Measurements from ENCODE around the gene PRC1.
A peak's percentile ranks its signal among the peaks of the same experiment; 100 is the strongest.

PRC1 gene

DNA sequence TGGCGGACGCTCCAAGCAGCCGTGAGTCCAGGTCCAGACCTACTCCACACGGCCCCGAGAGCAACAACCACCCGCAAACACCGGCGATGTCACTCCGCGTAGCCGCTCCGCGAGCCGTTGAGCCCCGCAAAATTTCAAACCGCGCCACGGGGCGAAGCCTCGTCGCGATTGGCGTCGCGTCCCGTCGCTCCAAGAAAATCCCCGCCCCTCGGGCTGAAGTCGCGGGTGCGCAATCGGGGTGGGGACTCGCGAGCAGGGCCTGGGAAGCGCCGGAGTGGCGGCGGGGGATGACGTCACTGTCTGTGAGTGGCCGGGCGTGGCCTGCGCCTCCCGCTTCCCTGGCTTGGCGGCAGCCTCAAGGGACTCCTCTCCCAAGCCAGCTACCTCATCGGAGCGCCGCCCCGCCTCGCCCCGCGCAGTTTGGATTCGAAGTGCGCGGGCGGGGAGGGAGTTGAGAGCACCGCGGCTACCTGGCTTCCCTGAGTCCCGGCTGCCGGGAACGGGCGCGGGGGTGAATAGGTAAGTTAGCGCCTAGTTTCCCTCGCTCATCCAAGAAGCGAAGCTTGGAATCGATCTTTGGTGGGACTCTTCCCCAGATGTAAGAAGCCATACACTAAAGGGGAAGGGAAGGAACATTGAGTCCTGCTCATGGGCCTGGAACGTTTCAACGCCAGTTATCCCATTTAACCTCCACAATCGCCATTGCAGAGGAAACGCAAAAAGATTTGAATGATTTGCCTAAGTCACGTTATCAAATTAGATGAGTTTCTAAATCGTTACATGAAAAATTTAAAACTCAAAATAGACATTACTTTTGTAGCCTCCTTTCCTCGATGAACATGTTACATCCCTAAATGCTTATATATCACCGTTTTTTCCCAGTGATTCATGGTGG is at the start of gene PRC1:
Gene PRC1 (minus strand): TSS at position 119 of the 895 bp plus-strand sequence. CDS start 118 bp downstream, at position 1.
- peak; percentile 97 for DNase-seq (ENCODE audit: low read depth)
- H3K4me3 ChIP-seq (ENCODE audit: control insufficient read depth, low read depth, low read length) = peak within 1 kb of the TSS; percentile 93
- no peak for TF ChIP-seq CTCF (conservative IDR thresholded peaks at IDR 0.05; ENCODE audit: control insufficient read depth, insufficient read depth, low read depth, low read length)

GRCh38 chr15:91043202-91043874 is 49.0 kb upstream of the PRC1 start:
- no peak for TF ChIP-seq CTCF (conservative IDR thresholded peaks at IDR 0.05; ENCODE audit: control insufficient read depth, insufficient read depth, low read depth, low read length)
- no peak overlapping the region for H3K4me3 ChIP-seq (ENCODE audit: control insufficient read depth, low read depth, low read length)
- DNase-seq (ENCODE audit: low read depth) = no peak

DNA sequence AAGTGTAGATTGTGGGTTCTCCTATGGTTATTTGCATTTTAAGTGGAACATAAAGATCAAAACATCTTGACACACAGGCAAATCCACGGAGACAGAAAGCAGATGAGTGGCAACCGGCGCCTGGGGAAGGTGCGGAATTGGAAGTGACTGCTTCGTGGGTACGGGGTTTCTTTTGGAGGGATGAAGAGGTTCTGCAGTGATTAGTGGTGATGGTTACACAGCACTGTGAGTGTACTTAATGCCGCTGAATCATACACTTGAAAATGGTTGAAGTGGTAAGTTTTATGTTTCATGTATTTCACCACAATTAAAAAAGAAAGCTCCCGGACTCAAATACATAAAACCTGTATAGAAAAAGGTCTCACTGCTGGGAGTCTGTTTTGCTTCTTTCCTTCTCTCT is 46.5 kb upstream of the PRC1 start:
- TF ChIP-seq CTCF (conservative IDR thresholded peaks at IDR 0.05; ENCODE audit: control insufficient read depth, insufficient read depth, low read depth, low read length) = no peak
- DNase-seq (ENCODE audit: low read depth) = no peak
- no peak overlapping the region for H3K4me3 ChIP-seq (ENCODE audit: control insufficient read depth, low read depth, low read length)

GRCh38 chr15:91039996-91040395 is 45.7 kb upstream of the PRC1 start:
- DNase-seq (ENCODE audit: low read depth) = no peak
- no peak overlapping the region for H3K4me3 ChIP-seq (ENCODE audit: control insufficient read depth, low read depth, low read length)
- TF ChIP-seq CTCF (conservative IDR thresholded peaks at IDR 0.05; ENCODE audit: control insufficient read depth, insufficient read depth, low read depth, low read length) = no peak

DNA sequence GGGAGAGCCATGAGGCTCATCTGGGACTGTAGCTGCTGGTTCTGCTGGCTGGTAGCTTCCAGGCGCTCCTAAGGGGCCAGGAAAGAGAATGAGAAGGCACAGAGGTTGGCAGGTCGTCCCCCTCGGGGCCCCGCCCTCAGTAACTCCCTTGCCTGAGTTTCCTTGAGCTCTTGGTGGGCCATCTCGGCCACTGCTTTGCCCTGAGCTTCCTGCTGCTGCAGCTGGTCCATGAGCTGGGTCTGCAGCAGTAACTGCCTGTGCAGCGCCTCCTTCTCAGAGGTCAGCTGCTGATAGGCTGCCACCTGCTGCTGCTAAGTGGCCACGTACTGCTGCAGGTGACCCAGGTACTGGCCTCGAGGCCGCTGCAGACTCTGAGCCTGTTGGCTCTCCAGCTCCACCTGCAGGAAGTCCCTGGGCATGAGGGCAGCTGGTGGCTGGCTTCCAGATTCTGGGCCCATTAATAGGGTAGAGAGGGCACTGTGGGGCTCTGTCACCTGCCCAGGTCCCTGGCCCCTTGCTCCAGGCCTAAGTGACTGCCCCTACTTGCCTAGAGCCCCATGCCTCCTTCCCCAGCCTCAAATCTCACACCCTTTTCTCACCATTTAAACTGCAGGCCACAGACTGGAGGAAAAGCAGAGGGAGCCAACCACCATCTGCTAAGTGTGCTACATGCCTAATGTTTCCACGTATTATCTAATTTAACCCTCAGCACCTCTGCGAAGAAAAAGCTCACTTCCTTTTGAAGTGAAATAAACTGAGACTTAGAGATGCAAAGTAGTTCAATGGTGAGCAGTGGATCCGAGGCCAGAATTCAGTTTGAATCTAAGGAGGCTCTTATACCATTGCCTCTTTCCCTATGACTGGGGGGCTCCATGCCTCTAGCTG is 38.8 kb upstream of the PRC1 start:
- no peak overlapping the region for H3K4me3 ChIP-seq (ENCODE audit: control insufficient read depth, low read depth, low read length)
- peak; percentile 42 for TF ChIP-seq CTCF (conservative IDR thresholded peaks at IDR 0.05; ENCODE audit: control insufficient read depth, insufficient read depth, low read depth, low read length)
- no peak for DNase-seq (ENCODE audit: low read depth)

GRCh38 chr15:91031796-91032195 is 37.5 kb upstream of the PRC1 start:
- TF ChIP-seq CTCF (conservative IDR thresholded peaks at IDR 0.05; ENCODE audit: control insufficient read depth, insufficient read depth, low read depth, low read length) = no peak
- H3K4me3 ChIP-seq (ENCODE audit: control insufficient read depth, low read depth, low read length) = no peak overlapping the region
- no peak for DNase-seq (ENCODE audit: low read depth)
